ENCODE measurements around the gene ERFE.

ERFE gene

DNA sequence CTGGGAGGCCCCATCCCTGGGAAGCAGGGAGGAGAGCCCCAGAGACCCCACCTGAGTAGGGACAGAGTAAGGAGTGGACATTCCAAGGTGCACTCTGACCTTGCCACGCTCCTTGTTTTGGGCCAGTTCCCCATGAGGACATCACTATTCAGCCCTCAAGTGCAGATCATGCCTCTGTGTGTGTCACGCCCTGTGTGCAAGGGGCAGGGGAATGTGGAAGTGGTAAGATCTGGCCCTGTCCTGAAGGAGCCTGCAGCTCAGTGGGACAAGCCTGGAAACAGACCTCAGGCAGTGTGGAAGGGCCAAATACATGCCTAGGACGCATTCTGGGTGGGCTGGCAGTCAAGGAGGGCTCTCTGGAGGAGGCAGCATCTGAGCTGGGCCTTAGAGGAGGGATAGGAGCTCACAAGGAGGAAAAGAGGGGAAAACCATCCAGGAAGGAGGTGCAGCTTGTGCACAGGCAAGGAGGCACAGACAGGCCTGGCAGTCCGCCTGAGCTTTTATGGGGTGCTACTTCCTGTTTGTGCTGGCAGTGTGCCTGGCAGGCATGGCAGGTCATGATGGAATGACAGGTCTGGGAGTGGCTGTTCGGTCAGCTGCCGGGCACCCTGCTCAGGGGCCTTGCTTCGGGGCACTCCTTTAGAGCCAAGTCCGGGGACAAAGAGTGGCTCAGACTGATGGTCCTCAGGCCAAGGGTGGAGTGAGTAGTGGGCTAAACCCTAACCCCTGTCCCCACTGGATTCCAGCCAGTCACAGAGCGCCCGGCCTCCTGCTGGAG lies 17.0 kb upstream of the ERFE start:
- H3K4me1 Mint-ChIP-seq (ENCODE audit: low read depth) = peaks cover 9% of the 10 kb centered on the region
- H3K27me3 Mint-ChIP-seq = no peaks in the 10 kb centered on the region
- H3K27ac Mint-ChIP-seq = peak overlapping the region; percentile 2
- H3K4me3 Mint-ChIP-seq = no peak overlapping the region
- DNase-seq = no peak
- no peaks in the 10 kb centered on the region for H3K9me3 Mint-ChIP-seq
- no peaks in the 10 kb centered on the region for H3K36me3 Mint-ChIP-seq (ENCODE audit: low read depth)

DNA sequence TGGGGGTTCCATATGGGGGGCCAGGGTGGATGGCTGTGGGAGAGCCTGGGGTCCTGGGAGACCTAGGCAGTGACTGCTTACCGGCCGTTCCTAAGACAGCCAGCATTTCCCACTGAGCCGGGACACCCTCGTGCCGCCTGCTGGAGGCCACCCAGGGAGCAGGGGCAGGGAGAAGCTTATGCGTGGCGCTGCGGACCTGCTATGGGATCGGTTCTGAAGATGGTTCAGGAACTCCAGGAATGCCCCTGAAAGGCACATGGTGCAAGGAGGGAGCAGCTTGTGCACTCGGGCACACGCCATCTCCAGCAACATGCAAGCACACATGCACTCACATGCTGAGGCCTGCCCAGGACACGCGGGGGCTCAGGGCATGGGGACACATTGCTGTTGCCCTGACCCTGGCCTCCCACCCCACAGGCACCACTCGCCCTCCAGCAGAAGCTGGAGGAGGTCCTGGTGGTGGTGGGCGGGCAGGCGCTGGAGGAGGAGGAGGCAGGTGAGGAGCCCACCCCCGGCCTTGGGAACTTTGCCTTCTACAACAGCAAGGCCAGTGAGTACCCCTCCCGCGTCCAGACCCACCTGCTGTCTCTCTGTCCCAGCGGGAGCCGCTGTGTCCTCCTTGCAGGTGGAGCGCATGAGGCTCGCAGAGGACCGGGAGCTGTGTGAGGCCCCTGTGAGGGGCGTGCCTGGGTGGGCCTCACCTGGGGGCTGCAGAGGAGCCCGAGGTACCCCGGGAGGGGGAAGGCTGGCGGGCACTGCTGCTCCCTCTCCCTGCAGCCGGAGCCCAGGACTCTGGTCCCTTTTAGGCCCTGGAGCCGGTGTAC lies 16.2 kb upstream of the ERFE start:
- DNase-seq = no peak
- no peaks in the 10 kb centered on the region for H3K36me3 Mint-ChIP-seq (ENCODE audit: low read depth)
- H3K4me3 Mint-ChIP-seq = no peak overlapping the region
- no peaks in the 10 kb centered on the region for H3K27me3 Mint-ChIP-seq
- no peaks in the 10 kb centered on the region for H3K9me3 Mint-ChIP-seq
- no peak overlapping the region for H3K27ac Mint-ChIP-seq
- peaks cover 9% of the 10 kb centered on the region for H3K4me1 Mint-ChIP-seq (ENCODE audit: low read depth)

GRCh38 chr2:238143239-238143951 lies 15.4 kb upstream of the ERFE start:
- Mint-ChIP-seq H3K36me3 (ENCODE audit: low read depth) (no peaks in the 10 kb centered on the region), H3K4me1 (ENCODE audit: low read depth) (peaks cover 9% of the 10 kb centered on the region), H3K4me3 (no peak overlapping the region), H3K27ac (no peak overlapping the region), H3K9me3 (no peaks in the 10 kb centered on the region), H3K27me3 (no peaks in the 10 kb centered on the region)
- DNase-seq = no peak

GRCh38 chr2:238144262-238144661 lies 14.5 kb upstream of the ERFE start:
- no peaks in the 10 kb centered on the region for H3K36me3 Mint-ChIP-seq (ENCODE audit: low read depth)
- H3K4me3 Mint-ChIP-seq = no peak overlapping the region

DNA sequence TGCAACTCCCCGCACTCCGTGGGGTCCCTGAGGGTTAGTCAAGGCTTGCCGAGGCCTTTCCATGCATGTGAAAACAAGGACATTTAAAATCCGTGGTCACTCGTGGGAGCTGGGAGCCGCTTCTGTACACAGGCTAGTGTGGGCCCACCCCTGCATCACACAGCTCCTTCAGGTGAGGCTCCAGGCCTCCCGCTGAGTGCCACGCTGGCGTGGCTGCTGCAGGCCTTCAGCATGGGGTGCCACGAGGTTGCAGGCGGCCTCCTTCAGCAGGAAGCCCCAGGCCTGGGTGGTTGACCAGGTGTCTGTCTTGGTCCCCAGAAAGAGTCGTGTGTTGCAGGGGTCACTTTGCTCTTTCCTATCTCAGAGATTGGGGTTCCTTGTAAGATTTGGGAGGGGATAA lies 13.7 kb upstream of the ERFE start:
- Mint-ChIP-seq H3K4me3 (no peak overlapping the region), H3K9me3 (no peaks in the 10 kb centered on the region)

More at GRCh38 chr2:238144262-238144661, 14.5 kb upstream of the ERFE start:
- no peaks in the 10 kb centered on the region for H3K9me3 Mint-ChIP-seq
- peaks cover 9% of the 10 kb centered on the region for H3K4me1 Mint-ChIP-seq (ENCODE audit: low read depth)
- DNase-seq = no peak
- H3K27ac Mint-ChIP-seq = no peak overlapping the region
- H3K27me3 Mint-ChIP-seq = no peaks in the 10 kb centered on the region

DNA sequence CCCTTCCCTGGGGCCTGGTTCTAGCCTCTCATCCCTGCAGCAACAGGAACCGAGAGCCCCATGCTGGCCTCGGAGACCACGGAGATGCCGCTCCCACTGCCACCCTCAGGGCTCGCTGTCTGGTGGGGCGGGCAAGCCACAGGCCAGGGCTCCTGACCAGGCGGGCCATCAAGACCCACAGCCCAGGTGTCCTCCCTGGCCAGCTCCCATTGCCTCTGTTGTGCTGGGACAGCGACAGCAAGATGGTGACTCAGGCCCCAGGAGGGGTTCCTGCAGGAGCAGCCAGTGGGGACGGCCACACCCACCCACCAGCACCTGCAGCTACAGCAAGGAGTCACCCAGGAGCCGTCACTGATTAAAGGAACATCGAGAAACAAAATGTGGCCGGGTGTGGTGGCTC lies 12.9 kb upstream of the ERFE start:
- no peak for DNase-seq

More for the DNA sequence above, 13.7 kb upstream of the ERFE start:
- Mint-ChIP-seq H3K36me3 (ENCODE audit: low read depth) (no peaks in the 10 kb centered on the region), H3K27me3 (no peaks in the 10 kb centered on the region), H3K27ac (no peak overlapping the region), H3K4me1 (ENCODE audit: low read depth) (peaks cover 9% of the 10 kb centered on the region)
- no peak for DNase-seq

DNA sequence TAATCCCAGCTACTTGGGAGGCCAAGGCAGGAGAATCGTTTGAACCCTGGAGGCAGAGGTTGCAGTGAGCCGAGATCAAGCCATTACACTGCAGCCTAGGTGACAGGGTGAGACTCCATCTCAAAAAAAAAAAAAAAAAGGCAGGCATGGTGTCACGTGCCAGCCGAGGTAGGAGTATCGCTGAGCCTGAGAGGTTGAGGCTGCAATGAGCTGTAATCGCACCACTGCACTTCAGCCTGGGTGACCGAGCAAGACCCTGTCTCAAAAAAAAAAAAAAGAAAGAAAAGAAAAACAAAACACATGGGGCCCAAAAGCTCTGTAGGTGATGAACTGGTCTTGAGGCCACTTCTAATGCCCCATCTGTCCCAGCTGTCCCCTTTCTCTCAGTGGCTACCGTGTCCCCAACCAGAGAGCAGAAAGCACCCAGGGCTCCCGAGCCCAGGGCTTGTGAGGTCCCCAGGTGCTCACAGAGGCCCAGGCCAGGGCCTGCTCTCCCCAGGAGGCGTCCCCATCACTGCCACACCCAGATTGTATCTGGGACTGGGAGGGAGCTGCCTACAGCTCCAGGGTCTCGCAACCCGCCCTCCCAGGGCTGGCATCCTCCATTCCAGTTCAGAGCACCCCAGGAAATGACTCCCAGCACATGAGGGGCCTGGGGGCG lies 11.8 kb upstream of the ERFE start:
- no peaks in the 10 kb centered on the region for H3K27me3 Mint-ChIP-seq
- H3K4me3 Mint-ChIP-seq = no peak overlapping the region

More for the DNA sequence above, 12.9 kb upstream of the ERFE start:
- H3K9me3 Mint-ChIP-seq = no peaks in the 10 kb centered on the region
- no peaks in the 10 kb centered on the region for H3K36me3 Mint-ChIP-seq (ENCODE audit: low read depth)
- no peak overlapping the region for H3K27ac Mint-ChIP-seq
- no peak overlapping the region for H3K4me3 Mint-ChIP-seq
- peaks cover 9% of the 10 kb centered on the region for H3K4me1 Mint-ChIP-seq (ENCODE audit: low read depth)
- H3K27me3 Mint-ChIP-seq = no peaks in the 10 kb centered on the region

DNA sequence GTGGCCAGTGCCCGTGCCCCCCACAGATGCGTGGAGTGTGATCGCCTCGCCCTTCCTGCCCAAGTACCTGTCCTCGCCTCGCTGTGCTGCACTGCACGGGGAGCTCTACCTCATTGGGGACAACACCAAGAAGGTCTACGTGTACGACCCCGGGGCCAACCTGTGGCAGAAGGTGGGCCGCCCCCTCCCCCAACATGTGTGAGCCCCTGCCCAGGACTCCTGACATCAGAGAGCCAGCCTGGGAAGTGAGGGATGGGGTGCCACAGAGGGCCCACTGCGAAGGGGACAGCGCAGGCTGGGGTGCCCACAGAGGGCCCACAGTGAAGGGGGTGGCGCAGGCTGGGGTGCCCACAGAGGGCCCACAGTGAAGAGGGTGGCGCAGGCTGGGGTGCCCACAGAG lies 9.8 kb upstream of the ERFE start:
- DNase-seq = no peak
- Mint-ChIP-seq H3K4me3 (no peak overlapping the region), H3K27me3 (no peaks in the 10 kb centered on the region), H3K27ac (no peak overlapping the region), H3K4me1 (ENCODE audit: low read depth) (no peaks in the 10 kb centered on the region), H3K36me3 (ENCODE audit: low read depth) (no peaks in the 10 kb centered on the region), H3K9me3 (peaks cover under 1% of the 10 kb centered on the region)

More for the DNA sequence above, 11.8 kb upstream of the ERFE start:
- Mint-ChIP-seq H3K4me1 (ENCODE audit: low read depth) (peaks cover 3% of the 10 kb centered on the region), H3K36me3 (ENCODE audit: low read depth) (no peaks in the 10 kb centered on the region), H3K9me3 (no peaks in the 10 kb centered on the region), H3K27ac (no peak overlapping the region)
- DNase-seq = no peak

DNA sequence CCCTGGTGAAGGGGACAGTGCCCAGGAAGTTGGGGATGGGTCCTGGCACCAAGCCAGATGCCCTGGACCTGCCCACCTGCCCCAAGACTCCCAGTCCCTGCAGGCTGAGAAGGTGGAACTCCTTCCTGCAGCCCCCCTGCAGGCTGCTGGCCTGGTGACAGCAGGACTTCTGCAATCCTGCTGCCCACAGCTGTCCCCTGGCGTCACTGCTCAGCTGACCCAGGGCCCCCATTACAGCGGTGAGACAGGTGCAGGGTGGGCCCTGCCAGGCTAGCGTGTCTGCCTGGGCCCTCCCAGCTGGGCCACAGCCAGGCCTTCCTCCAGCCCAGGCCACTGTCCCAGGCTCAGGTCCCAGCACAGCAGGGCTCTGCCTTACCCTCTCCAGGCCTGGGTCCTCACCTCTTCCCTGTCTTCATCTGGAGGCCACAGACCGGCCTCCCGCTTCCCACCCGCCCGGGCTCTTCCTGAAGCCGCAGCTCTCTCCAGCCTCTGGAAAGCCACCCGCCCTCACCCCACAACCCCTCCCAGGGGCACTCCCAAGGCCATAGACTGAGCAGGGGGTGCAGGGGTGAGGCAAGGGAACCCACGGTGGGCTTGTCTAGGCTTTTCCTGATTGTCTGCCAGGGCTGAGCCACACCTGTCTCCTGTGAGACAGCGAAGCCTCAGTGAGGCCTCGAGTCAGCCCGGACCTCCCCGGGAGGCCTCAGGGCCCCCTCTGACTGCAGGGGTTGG lies 8.8 kb upstream of the ERFE start:
- Mint-ChIP-seq H3K27me3 (no peaks in the 10 kb centered on the region), H3K4me1 (ENCODE audit: low read depth) (no peaks in the 10 kb centered on the region), H3K36me3 (ENCODE audit: low read depth) (no peaks in the 10 kb centered on the region), H3K27ac (no peak overlapping the region), H3K9me3 (peaks cover 4% of the 10 kb centered on the region), H3K4me3 (no peak overlapping the region)
- DNase-seq = no peak

- Mint-ChIP-seq H3K4me1 (ENCODE audit: low read depth) (no peaks in the 10 kb centered on the region), H3K4me3 (no peak overlapping the region), H3K36me3 (ENCODE audit: low read depth) (no peaks in the 10 kb centered on the region), H3K9me3 (peaks cover 4% of the 10 kb centered on the region), H3K27me3 (no peaks in the 10 kb centered on the region), H3K27ac (no peak overlapping the region)
- no peak for DNase-seq
These were observed 8.1 kb upstream of the ERFE start for GRCh38 chr2:238150686-238151085.

GRCh38 chr2:238151205-238151604 lies 7.6 kb upstream of the ERFE start:
- Mint-ChIP-seq H3K27me3 (no peaks in the 10 kb centered on the region), H3K27ac (no peak overlapping the region), H3K36me3 (ENCODE audit: low read depth) (no peaks in the 10 kb centered on the region), H3K4me3 (no peak overlapping the region), H3K9me3 (peaks cover 4% of the 10 kb centered on the region), H3K4me1 (ENCODE audit: low read depth) (no peaks in the 10 kb centered on the region)
- no peak for DNase-seq

DNA sequence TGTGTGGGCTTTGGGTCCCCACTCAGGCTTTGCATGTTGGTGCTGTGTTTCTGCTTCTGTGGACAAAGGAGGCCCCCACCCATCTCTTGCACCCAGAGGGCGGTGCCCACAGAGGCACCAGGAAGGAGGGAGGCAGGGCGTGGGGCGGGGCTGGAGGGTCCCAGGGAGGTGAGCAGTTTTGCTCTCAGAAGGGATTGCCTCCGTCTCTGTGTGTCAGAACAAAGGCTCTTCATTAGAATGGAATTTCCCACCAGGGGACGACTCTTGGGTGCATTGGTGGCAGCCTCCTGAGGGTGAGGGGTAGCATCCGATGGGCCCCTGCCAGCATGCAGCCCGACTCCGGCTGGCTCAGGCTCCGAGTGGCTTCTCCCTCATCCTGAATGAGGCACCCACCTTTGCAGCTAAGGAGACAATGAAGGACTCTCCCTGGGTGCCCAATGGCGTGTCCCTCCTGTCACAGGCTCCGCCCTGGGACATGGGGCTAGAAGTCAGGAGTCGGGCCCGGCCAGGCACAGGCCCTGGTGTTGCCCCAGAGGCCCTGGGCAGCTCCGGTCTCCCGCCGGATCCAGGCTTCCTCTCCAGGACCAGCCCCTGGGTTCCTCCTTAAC lies 7.0 kb upstream of the ERFE start:
- Mint-ChIP-seq H3K36me3 (ENCODE audit: low read depth) (no peaks in the 10 kb centered on the region), H3K9me3 (peaks cover 4% of the 10 kb centered on the region), H3K4me1 (ENCODE audit: low read depth) (no peaks in the 10 kb centered on the region), H3K4me3 (no peak overlapping the region), H3K27me3 (no peaks in the 10 kb centered on the region), H3K27ac (no peak overlapping the region)
- no peak for DNase-seq

GRCh38 chr2:238152771-238153688 lies 5.7 kb upstream of the ERFE start:
- H3K36me3 Mint-ChIP-seq (ENCODE audit: low read depth) = no peaks in the 10 kb centered on the region
- peaks cover 2% of the 10 kb centered on the region for H3K27me3 Mint-ChIP-seq
- H3K4me1 Mint-ChIP-seq (ENCODE audit: low read depth) = no peaks in the 10 kb centered on the region
- no peak for DNase-seq
- H3K27ac Mint-ChIP-seq = no peak overlapping the region
- H3K9me3 Mint-ChIP-seq = peaks cover 4% of the 10 kb centered on the region
- H3K4me3 Mint-ChIP-seq = no peak overlapping the region

Data from activated T-cell treated with anti-CD3 and anti-CD28 coated beads, Interleukin-2, amount 50 U/mL, for 24 hours (primary cell).